HG03060 (cell line): Measurements from ENCODE around the gene PTX3.

Experiments
- ATAC-seq: cut with Tn5 transposase; IDR thresholded peaks from one replicate; pipeline ENCODE4 v1.9.1; 2021; ENCODE audit warnings: low read depth, moderate number of reproducible peaks; ENCODE audit not compliant: unreplicated experiment

The PTX3 gene

DNA sequence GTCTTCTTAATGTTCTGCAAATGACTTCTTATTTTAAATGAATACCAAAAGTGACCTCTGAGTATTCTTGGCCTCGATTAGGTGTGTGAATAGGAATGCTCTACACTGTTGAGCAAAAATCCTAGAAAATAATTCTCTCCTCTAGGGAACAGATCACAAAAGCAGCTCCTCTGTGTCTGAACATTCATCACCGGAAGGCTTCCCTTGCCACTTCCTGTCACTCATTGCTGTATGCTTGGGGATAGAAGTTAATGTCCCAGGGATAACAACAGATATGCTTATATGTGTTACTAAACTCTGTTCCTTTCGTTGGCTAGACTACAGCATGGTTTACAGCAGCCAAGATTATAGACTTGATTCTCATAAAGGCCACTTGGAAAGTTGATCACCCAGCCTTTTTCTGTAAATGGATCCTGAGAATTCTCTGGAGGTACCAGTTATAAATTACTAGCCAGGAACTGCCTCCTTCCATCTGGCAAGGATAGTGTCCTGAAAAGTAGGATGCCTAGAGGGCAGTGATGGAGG is 16.0 kb upstream of the PTX3 start:
- no peak for ATAC-seq

DNA sequence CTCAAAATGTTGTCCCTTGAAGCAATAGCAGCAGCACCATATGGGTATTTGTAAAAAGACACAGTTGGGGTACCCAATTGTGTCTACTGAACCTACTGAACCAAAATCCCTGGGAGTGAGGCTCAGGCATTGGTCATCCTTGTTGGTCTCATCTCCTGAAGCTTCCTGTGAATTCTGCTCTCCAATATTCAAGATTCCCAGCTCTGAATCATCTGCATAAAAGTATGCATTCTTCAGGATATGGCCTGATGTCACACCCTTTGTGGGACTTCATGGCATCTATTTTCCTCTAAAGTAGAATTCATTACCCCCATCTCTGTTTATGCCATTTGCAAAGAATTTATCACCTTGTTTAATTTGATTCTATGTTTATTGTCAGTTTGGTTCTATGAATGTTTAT is 13.3 kb upstream of the PTX3 start:
- ATAC-seq: no peak

DNA sequence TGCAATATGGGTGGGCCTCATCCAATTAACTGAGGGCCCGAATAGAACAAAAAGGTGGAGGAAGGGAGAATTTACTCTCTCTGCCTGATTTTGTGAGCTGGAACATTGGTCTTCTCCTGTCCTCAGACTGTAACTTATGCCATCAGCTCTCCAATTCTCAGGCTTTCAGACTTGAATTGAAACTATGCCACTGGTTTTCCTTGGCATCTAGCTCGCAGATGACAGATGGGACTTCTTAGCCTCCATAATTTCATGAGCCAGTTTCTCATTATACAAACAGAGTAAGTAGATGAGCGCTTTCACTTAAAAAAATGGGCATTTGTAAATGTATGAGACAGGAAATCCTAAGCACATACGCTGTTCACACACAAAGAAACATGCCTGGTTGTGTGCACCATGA is 8.7 kb upstream of the PTX3 start:
- ATAC-seq: no peak

DNA sequence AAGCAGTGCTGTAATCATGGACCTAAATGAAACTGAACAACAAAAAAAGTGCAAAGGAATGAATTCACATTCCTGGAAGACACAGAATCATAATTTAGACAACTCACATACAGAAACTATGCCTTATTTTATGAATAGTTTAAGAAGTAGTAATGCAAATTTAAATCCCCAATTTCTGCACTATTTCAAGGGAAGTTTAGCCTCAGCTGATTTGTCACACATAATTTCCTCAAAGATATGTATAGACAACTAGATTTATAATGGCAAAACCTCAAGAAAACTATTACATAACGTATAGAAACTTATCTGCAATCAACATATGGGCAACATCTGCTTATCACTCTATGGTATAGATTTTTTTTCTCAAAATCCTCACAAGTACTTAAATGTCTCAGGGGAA is 7.8 kb upstream of the PTX3 start:
- no peak for ATAC-seq

DNA sequence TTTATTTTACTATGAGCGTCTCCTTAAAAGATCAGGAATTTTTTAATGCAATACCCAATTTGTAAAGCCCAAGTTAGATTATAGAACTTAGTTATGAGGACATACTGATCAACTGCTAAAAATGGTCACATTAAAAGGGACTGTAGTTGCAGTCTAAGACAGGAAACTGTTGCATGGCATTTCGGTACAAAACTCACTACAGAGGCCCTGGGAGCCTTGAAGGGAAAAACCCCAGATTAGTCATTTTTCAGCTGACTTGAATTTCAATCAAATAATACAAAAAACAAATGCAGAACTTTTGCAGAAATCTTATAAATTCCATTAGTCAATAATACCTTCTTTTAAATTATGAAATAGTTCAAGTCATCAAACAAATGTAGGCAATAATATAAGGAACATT is 6.9 kb upstream of the PTX3 start:
- ATAC-seq: no peak

DNA sequence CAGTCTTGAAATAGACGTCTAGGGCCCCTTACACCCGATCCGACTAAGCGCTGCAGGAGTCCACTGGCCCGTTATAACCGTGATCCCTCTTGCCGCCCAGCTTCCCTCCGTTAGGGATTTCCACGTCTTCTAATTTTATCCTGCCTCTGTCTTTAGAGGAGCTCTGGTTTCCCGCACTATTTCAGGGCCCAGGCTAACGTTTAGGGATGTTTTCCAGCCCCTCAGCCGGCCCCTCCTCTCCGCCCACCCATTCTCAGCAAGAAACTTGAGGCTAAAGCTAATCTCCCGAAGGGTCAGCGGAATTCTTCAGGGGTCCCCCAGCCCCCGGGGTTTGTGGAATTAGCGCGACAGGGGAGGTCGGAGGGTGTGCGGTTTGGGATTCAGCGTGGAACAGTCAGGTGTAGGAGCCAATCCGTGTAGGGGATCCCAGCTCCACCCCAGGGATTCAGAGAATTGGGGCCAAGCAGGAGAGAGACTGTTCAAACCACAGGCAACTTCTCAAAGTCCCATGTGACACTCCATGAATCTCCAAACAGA is 1.6 kb downstream of the PTX3 start:
- no peak for ATAC-seq

DNA sequence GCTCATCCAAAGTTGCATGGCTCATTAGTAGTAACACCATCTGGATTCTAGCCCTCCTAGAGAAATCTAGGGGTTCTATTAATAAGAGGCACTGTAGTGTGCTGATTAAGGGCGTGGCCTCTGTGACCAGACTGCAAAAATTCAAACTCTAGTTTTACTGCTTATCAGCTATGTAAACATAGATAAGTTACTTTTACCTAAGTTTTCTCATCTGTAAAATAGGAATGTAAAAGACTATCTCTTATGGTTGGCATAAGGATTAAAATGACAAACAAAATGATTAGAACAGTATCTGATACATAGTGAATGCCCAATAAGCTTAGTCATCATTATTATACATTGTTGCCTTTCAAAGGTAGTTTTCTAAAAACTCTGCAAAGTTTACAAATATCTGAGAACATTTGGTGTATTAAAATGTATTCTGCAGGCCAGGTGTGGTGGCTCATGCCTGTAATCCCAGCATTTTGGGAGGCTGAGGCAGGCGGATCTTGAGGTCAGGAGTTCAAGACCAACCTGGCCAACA is 4.5 kb downstream of the PTX3 start:
- ATAC-seq: no peak

DNA sequence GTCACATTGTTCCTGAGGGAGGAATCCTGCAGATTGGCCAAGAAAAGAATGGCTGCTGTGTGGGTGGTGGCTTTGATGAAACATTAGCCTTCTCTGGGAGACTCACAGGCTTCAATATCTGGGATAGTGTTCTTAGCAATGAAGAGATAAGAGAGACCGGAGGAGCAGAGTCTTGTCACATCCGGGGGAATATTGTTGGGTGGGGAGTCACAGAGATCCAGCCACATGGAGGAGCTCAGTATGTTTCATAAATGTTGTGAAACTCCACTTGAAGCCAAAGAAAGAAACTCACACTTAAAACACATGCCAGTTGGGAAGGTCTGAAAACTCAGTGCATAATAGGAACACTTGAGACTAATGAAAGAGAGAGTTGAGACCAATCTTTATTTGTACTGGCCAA is 6.1 kb downstream of the PTX3 start:
- no peak for ATAC-seq

DNA sequence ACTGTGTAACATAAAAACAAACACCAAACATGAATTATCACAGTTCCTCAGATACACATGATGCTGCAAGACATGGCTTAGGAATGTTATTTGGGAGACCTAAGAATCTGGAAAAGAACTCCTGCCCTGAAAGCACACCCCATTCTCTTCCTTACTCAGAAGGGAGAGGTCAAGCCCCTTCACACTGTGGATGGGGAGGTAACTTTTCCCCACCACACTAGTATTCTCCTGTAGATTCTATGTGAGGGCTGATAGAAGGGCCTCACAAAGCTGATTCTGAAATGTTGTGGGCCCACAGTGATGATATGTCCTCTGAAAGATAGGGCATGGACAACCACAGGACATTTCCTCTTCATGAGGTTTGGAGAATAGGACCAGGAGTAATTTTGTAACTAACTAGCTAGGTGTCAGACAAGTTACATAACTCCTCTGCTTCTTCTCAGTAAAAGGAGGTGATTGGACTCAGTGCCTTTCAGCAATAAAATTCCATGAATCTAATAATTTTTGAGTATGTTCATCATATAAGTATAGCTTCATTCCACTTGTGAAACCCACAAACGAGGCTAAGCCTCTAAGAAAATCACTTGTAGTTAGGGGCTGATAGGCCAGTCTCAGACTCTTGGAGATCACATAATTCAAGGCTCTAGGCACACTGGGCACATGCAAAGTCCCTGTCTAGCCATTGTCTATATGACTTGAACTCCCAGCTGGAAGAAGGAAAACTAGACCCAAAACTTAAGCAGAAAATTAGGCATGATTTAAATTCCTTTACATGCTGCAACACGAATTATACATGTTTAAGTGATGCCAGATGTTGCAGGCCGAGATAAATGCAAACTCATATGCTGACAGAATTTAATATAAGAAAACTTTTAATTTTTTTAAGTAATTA is 7.5 kb downstream of the PTX3 start:
- ATAC-seq: no peak

DNA sequence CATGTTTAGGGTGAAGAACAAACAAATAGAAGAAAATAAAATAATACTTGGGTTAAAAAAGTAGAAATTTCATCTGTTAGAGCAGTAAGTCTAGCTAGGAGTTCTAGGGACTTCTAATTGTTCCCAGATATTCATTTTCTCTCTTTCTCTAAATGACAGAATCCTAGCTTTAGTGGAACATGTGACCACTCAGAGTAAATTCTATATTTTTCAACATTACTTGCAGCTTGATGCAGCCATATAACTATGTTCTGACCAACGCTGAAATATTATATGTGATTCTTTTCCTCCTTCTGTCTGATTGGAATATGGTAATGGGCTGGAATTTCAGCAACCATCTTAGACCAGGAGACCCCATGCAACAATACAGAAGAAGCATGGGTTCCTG is 8.1 kb downstream of the PTX3 start:
- ATAC-seq: no peak

DNA sequence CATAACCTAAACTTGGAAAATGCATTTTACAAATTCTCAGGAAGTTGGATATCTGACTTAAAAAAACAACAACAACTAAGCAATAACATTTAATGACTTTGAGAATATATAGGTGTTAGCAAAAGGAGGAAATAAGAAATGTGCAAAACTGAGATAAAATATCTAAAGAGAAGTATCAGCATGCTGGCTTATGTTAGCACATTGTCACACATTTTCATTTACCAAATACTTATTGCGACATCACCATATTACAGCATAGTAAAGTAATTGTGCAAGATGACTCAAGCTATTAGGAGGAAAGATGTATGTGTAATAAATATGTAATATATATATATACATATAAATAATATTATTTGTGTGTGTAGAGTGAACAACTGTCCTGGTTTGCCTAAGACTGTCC is 9.2 kb downstream of the PTX3 start:
- ATAC-seq: no peak

DNA sequence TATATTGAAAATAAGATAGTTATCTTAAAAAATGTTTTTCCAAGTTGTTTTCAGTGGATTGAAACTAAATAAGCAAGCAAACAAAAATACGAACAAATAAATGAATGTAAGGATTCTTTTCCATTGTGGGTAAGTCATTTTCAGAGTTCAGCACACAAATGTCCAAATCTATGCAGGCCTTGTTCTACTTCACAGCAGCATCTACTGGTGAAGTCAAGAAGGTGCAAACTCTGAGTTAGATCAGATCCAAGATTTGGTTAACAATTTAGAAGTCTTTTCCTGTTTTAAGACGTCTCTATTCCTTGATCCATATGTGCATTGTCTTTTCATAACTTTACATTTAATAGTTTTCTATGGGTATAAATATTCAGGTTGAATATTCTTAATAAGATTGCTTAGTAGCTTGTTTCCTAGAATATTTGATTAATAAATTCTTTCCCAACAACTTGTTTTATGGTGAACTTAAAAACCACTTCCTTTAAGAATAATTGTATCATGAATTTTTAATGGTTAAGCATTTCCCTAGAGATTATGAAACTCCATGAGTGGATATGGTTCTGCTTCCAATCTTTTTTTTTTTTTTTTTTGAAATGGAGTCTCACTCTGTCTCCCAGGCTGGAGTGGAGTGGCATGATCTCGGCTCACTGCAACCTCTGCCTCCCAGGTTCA is 10.5 kb downstream of the PTX3 start:
- ATAC-seq: no peak

DNA sequence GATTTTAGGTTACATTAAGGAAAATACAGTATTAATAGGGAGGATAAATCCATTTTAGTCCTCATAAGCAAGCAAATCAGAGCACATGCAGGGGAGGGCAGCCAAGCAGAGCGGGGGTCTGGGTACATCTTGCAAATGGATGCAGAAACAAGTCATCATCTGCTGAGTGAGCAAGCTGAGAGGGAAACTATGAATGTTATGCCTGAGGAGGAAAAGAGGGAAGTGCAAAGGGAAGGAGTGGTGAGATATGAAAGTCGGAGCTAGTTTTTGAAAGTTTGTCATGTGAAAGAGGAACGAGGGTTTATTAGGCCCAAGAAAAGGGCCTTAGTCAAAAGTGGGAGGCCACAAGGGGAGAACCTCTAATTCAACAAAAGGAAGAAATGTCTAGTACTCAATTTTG is 15.4 kb downstream of the PTX3 start:
- no peak for ATAC-seq

DNA sequence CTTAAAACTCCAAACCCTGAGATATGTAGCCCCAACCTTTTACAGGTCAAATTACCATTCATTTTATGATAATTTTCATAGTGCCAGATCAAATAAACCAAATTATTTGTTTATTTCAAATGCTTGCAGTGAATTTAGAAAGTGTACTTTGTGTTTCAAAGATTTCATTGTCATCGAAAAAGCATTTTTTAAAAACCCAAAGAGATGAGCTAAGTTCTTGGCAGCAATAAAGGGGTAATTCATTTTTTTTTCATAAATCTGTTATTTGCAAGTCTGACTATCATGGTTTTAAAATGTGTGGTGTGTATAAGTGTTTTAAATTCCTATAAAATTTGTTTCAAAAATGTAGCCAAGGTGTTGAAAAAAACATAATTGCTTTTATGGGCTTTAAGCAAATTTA is 17.2 kb downstream of the PTX3 start:
- no peak for ATAC-seq

DNA sequence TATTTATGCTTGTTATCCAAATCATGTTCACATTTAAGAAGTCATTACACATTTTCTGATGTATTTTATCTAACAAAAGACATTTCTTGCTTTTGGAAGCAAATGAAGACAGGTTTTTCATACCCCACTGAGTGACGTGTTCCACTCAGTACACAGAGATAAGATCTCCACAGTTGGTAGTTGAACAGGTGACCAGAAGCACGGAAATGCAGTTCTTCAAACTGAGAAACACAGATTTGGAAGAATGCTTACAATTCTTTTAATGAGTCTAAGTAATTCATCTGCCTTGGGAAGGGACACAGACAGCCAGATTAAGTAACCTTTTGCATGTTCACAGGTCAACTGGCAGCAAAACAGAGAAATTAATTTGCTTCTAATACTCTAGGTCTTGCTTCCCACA is 23.1 kb downstream of the PTX3 start:
- ATAC-seq: no peak

DNA sequence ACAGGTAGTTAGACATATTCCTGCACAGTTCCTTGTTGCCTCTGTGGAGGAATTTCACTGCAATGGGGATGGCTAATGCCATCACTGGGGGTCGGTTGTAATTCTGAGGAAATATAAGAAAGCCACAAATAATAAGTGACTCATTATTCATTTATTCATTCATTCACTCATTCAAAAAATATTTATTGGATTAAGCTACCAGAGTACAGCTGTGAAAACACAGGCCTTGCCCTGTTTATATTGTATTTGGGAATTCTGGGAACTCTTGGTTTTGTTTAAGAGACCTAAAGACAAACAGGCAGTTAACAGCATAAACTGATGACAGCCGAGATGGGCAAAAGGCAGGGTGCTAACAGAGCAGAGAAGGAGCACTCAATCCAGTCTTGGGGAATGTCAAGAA is 23.6 kb downstream of the PTX3 start:
- no peak for ATAC-seq

DNA sequence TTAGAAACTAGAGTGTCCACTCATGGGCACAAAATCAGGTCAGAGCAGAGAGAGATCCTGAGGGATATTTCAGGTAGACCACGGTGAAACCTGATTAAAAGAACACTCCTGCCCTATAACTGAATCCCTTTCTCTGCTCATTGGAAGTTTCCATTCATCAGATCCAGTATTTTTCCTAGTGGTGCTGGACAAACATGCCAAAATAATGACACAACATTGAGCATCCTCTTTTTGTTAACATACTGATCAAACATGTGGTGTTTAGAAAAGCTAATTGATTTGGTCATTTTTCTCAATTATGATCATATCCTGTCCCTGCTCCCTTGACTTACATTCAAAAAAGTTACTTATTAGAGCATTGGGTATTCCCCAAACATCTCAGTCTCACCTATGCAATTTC is 27.2 kb downstream of the PTX3 start:
- no peak for ATAC-seq

DNA sequence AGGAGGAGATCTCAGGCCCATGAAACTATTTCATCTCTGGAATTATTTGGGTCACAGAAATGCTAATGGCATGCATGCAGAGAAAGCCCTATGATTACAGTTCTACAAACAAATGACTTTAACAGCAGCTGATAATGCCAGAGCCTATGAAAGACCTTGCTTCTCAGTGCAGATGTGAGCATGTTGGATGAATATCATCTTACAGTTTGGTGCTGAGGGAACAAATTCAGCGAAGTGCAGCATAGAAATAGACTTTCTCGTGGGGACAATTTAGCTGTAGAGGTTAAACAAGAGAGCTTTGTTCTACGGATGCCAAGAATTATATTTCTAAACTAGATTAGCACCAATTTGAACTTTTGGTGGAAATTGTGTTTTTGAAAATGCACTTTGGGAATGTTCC is 27.7 kb downstream of the PTX3 start:
- no peak for ATAC-seq

DNA sequence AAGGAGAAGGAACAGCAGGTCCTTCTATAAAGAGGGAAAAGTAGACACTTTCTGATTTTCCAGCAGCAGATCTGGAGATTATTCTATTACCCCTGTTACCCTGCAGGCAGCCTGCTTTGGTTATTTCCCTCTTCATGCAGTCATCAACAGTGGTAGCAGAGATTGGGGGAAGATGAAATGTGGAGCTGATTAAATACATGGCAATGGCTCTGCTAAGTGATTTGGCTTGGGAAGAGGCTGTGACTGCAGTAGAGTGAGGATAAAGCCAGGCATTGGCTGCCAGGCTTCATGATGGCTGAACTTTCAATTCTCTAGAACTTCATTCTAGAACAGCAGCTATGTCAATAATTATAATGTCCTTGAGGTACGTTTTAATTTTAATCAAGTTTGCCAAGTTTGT is 29.1 kb downstream of the PTX3 start:
- no peak for ATAC-seq

DNA sequence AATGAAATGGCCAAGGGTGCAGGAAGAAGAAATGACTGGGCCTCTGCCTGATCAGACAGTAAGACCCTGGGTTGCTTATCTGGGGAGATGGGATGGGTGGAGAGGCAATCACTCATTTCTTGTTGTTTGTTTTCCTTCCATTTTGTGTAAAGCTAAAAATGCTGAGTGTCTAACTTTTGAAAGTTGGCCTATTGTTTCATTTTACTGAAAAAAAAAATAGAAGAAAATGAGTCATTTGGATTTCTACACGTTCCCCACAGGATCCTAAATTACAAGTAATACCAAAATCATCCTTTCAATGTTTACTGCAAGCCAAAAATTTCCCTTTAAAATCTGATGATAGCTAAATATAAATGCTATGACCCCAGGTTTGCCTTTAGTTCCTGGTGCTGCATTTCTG is 30.6 kb downstream of the PTX3 start:
- ATAC-seq: no peak

DNA sequence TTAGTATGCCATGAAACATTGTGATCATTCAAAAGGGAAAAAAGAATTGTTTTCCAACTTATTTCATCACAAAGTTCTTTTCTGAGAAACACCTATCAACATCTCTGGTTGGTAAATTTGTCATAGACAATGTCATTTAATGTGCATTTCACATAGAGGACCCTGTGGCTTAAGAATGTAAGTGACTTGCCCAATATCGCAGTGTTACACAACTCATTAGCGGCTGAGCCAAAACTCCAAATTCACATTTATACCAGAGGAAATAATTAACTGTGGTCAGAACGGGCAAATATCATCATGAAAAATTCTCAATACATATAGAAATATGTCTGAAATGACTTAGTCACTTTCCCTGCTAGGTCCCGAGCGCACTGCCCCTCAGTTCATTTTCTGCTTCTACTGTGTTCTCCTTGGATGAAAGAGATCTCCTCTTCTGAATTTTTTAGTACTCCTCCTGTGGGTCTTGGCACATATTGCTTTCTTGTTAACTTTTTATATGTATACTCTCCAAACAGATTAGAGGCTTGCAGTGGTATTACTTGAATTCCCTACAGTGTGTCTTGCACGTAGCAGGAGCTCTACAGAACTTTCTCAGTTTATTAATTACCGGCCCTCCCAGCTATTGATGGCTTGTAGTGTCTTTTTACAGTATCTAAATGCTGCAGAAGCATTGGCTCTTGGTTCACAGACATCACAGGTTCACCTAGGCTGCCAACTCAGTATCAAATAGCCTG is 33.1 kb downstream of the PTX3 start:
- no peak for ATAC-seq
